SHP77 (cell line): ENCODE data around the gene IRS1.

ENCODE experiments used
- DNase-seq, 2 experiments: peaks; one replicate each; lab custom pipeline; 2025; lab: John Stamatoyannopoulos, UW

The IRS1 gene

GRCh38 chr2:226726546-226726945 is 73.1 kb downstream of the IRS1 start:
- no peak for DNase-seq

- DNase-seq = no peak
These were observed 74.3 kb downstream of the IRS1 start for GRCh38 chr2:226725126-226725860.

GRCh38 chr2:226721541-226721940 is 78.1 kb downstream of the IRS1 start:
- no peak for DNase-seq

GRCh38 chr2:226720948-226721347 is 78.7 kb downstream of the IRS1 start:
- no peak for DNase-seq

- DNase-seq = no peak
These were observed 81.9 kb downstream of the IRS1 start for GRCh38 chr2:226717719-226718118.

- no peak for DNase-seq
These were observed 83.5 kb downstream of the IRS1 start for GRCh38 chr2:226716126-226716525.

- DNase-seq = no peak
These were observed 84.2 kb downstream of the IRS1 start for GRCh38 chr2:226715347-226715990.

- DNase-seq = no peak
These were observed 86.7 kb downstream of the IRS1 start for GRCh38 chr2:226712941-226713340.

GRCh38 chr2:226711606-226712296 is 87.9 kb downstream of the IRS1 start:
- no peak for DNase-seq

GRCh38 chr2:226707499-226707898 is 92.1 kb downstream of the IRS1 start:
- no peak for DNase-seq

GRCh38 chr2:226705965-226706364 is 93.7 kb downstream of the IRS1 start:
- no peak for DNase-seq

- DNase-seq = no peak
These were observed 94.3 kb downstream of the IRS1 start for GRCh38 chr2:226705133-226705886.

- no peak for DNase-seq
These were observed 96.1 kb downstream of the IRS1 start for GRCh38 chr2:226703514-226703913.

- DNase-seq = no peak
These were observed 97.2 kb downstream of the IRS1 start for GRCh38 chr2:226702376-226702775.

- no peak for DNase-seq
These were observed 98.6 kb downstream of the IRS1 start for GRCh38 chr2:226701052-226701451.

- DNase-seq = no peak
These were observed 100.3 kb downstream of the IRS1 start for GRCh38 chr2:226699321-226699720.

- DNase-seq = no peak
These were observed 100.9 kb downstream of the IRS1 start for GRCh38 chr2:226698671-226699070.

- no peak for DNase-seq
These were observed 104.9 kb downstream of the IRS1 start for GRCh38 chr2:226694586-226695284.

GRCh38 chr2:226694149-226694548 is 105.5 kb downstream of the IRS1 start:
- no peak for DNase-seq

- DNase-seq = no peak
These were observed 106.1 kb downstream of the IRS1 start for GRCh38 chr2:226693521-226693920.

GRCh38 chr2:226692521-226693126 is 107.0 kb downstream of the IRS1 start:
- no peak for DNase-seq
